Measurements from ENCODE around the gene DMD.
A peak's percentile ranks its signal among the peaks of the same experiment; 100 is the strongest.

Gene DMD

GRCh38 chrX:31854716-31855115, 1356.6 kb downstream of the DMD start:
- no peak for DNase-seq (ENCODE audit: insufficient read length, low spot score)
- no peak for TF ChIP-seq CTCF (IDR thresholded peaks at IDR 0.05; ENCODE audit: insufficient read depth, missing control alignments)
- FAIRE-seq, result no peak

- peak; percentile 25 for FAIRE-seq
- no peak for TF ChIP-seq CTCF (IDR thresholded peaks at IDR 0.05; ENCODE audit: insufficient read depth, missing control alignments)
- DNase-seq (ENCODE audit: insufficient read length, low spot score), result no peak
Measured at GRCh38 chrX:31851761-31852160, 1359.6 kb downstream of the DMD start.

- FAIRE-seq (no peak), DNase-seq (ENCODE audit: insufficient read length, low spot score) (no peak)
- no peak for TF ChIP-seq CTCF (IDR thresholded peaks at IDR 0.05; ENCODE audit: insufficient read depth, missing control alignments)
Measured at GRCh38 chrX:31847773-31848172, 1363.6 kb downstream of the DMD start.

- TF ChIP-seq CTCF (IDR thresholded peaks at IDR 0.05; ENCODE audit: insufficient read depth, missing control alignments), result no peak
- FAIRE-seq (no peak), DNase-seq (ENCODE audit: insufficient read length, low spot score) (no peak)
Measured at GRCh38 chrX:31845003-31845402, 1366.3 kb downstream of the DMD start.

GRCh38 chrX:31838617-31839016, 1372.7 kb downstream of the DMD start:
- FAIRE-seq (no peak), DNase-seq (ENCODE audit: insufficient read length, low spot score) (no peak)
- no peak for TF ChIP-seq CTCF (IDR thresholded peaks at IDR 0.05; ENCODE audit: insufficient read depth, missing control alignments)

GRCh38 chrX:31837445-31838049, 1373.8 kb downstream of the DMD start:
- no peak for TF ChIP-seq CTCF (IDR thresholded peaks at IDR 0.05; ENCODE audit: insufficient read depth, missing control alignments)
- FAIRE-seq (no peak), DNase-seq (ENCODE audit: insufficient read length, low spot score) (no peak)

GRCh38 chrX:31836479-31836878, 1374.9 kb downstream of the DMD start:
- DNase-seq (ENCODE audit: insufficient read length, low spot score), result no peak
- no peak for FAIRE-seq
- no peak for TF ChIP-seq CTCF (IDR thresholded peaks at IDR 0.05; ENCODE audit: insufficient read depth, missing control alignments)

Data from D721Med (cell line).